ENCODE measurements around the gene IGFBP5.

The IGFBP5 gene

DNA sequence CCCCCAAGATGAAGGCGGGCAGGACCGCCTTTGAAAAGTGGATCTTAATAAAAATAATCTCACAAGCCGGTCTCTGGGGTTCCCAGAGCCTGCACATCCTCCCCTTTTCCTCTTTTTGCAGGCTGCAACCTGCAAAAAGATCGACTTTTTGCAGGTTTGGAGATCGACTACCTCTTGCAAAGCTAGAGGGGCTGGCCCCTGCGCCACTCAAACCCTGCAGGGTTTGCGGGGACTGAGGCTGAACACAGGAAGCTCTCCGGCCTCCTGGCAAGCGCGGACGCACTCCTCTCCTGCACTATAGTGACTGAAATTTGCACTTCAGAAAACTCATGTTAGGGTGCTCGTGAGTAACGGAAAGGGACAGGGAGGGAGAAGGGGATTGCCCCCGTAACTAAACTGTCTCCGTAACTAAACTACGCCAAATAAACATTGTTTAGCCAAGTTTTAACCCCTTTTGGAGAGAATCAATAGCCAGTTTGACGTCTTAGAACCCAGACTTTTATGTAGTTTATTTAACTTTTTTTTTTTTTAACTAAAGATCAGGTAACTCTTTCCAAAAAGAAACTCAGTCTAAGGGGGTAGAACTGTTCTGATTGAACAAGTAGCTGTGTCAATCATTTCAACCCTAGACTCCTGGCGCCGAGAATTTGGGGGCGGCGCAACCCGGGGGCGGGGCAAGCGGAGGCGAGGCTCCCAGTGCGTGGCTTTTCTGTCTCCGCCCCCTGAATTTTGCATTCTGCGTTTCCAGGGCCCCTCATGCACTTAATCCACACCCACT, 2.5 kb downstream of the IGFBP5 start:
- Histone ChIP-seq H3K27ac (peak overlapping the region in 15 of 21 experiments; percentile 7 to 75 (median 66)), H3K4me3 (peak overlapping the region; percentile 25 to 54 (median 32))

DNA sequence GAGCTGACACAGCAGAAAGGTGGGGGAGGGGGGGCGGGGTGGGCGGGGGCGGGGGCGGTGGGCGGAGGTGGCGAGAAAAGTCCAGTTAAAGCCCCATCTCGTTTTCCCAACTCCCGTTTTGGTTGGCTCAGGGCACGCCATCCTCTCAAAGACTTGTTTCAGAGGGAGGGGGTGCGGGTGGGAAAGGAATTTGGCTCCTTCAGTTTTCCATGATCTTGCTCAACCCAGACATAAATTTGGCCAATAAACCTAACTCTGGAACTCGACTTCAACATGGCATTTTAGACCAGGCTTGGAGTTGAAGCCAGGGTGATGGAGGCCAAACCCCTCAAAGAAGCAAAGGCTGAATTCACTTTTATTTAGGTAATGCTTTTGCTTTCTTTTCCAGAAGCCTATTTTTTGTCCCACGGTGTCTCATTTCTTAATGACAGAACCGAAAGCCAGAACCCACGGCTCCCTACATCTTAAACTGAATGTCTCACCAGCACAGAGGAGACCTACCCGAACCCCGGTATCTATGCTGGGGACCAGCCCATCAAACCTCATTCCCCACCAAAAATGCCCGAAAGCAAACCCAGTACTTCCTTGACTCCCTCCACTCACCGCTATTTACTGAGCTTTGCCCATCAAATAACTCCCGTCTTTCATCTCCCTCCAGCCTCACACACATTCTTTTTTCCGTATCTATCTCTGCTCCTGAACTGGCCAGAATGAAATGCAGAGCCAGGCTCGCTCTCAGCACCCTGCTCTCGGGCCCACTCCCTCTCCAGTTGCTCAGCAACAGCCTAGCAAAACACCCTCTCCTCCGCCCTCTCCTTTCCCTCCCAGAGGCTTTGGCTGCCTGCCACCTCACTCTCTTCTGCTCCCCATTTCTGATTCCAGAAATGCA, 4.3 kb downstream of the IGFBP5 start:
- H3K27ac ChIP-seq = peak overlapping the region in 19 of 21 experiments; percentile 22 to 82 (median 52)
- H3K4me3 ChIP-seq = peak overlapping the region in 5 of 7 experiments; percentile 1 to 54 (median 28)

DNA sequence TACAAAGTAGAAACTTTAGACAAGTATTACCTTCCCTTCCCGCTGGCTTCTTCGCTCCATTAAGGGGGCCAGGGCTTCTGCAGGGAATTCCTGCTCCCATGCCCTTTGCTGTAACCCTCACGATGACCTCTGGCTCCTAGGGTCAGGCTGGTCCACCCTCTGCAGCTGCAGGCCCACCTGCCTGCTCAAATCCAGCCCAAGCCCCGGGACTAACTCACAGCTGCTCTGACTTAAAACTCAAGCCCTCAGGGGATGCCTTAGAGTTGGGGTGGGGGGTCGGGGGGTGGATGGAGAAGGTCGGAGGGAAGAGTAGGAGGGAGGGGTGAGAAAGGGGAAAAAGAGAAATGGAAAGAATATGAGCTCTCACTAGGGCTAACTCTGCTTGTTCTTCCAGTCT, 4.9 kb downstream of the IGFBP5 start:
- Histone ChIP-seq H3K27ac (peak overlapping the region in 13 of 21 experiments; percentile 0 to 81 (median 45)), H3K4me3 (peak overlapping the region in 2 of 7 experiments; percentile 9 to 47)

DNA sequence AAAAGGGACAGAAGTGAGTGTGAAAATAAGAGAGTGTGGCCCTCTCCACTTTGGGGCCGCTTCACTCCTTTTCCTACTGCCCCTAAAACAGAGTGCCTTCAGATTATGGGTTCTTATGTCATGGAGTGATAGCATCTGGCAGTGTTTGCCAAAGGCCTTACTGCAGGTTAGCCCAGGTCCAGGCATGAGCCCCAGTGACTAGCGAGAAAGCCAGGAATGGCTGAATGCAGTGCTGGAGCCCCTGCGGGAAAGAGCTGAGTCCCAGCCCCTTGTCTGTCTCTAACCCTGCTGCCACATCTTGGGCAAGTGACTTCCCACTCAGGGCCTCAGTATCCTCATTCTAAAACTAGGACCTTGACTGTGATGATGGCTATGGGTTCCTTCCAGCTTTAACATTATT, 6.0 kb downstream of the IGFBP5 start:
- H3K4me3 ChIP-seq = no peak overlapping the region

DNA sequence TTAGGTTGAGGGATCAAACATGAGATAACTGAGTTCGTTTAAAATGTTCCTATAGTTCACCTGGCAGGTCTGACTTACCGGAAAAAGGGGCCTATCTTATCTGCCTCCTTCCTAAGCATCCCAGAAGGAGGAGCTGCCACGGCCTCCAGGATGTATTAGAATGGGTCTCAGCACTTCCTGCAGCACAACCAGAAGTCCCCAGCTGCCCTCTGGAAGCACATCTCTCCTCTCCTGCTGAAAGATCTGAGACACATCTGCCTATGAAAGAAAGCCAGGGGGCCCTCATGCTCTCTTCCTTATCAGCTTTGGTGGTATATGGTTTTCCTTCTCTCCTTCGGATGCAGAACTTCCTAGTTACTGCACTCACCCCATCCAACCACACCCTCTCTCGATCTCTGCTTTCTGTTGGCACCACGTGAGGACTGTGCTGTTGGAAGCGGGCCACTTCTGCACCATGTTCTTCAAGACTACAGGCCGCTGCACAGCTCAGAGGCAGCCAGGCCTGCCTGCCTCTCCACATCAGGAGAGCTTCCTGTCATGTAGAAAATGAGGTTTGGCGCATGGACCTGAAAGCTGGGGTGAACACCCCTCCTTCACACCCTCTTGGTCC, 6.5 kb downstream of the IGFBP5 start:
- H3K4me3 ChIP-seq = no peak overlapping the region
- H3K27ac ChIP-seq = peak overlapping the region in 7 of 21 experiments; percentile 1 to 67 (median 34)

More for the DNA sequence above, 6.0 kb downstream of the IGFBP5 start:
- peak overlapping the region in 9 of 21 experiments; percentile 1 to 81 (median 34) for H3K27ac ChIP-seq

DNA sequence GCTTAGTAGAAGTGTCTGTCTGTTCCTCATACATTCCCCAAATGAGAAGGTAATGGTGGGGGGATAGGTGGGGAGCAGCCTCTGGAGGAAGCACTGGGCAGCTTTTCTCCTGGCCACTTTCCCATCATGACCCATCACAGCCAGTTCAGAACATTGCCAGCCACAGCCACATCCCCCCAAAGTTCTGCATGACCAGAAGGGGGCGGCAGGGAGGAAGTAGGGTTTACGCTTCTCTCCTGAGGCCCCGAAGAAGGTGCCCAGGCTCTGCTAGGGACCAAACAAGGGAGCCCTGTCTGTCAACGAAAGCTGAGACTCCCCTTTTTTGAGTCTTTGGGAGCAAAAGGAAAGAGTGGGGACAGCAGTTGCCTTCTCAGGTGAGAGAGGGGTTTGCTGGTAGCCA, 7.7 kb downstream of the IGFBP5 start:
- H3K4me3 ChIP-seq = no peak overlapping the region
- peak overlapping the region in 1 of 21 experiments; percentile 58 for H3K27ac ChIP-seq

DNA sequence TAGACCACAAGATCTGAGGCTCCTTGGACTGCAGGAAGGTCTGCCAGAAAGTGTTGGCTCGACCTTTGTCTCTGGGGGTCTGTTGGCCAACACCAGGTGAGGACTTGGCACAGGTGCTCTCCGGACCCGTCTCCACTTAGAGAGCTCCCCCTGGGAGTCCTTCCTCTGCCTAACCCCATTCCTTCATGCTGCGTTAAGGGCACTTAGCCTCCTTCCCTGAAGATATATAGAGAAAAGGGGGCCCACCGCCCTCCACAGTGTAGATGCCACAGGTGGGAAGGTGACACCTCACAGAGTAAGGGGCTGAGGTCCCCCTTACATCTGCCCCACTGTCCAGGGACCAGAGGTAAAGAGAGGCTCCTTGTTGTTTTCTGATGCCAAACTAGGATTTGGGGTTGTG, 8.2 kb downstream of the IGFBP5 start:
- peak overlapping the region in 2 of 21 experiments; percentile 14 to 58 for H3K27ac ChIP-seq
- no peak overlapping the region for H3K4me3 ChIP-seq

DNA sequence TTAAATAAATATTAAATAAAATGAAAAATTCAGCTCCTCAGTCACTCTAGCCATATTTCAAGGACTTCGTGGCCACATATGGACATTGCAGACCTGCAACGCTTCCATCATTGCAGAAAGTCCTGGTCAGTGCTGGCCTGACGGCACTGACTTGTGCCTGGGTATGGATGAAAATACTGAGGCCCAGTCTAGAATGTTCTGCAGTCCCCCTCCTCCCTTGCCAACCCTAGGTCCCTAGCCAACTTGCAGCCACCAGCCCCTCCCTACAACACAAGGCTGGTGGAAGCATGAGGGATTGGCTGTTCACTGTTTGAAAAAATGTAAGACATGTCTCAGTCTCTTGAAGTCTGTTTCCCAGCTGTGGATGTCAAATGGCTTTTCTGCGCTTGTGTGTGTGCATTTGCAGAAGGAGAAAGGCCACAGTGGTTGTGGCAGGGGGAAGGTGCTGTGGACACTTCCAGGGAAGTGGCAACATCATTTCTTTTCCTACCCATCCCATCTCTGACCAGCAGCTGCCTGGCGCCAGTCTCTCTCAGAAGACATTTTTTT, 9.9 kb downstream of the IGFBP5 start:
- Histone ChIP-seq H3K27ac (no peak overlapping the region), H3K4me3 (no peak overlapping the region)

DNA sequence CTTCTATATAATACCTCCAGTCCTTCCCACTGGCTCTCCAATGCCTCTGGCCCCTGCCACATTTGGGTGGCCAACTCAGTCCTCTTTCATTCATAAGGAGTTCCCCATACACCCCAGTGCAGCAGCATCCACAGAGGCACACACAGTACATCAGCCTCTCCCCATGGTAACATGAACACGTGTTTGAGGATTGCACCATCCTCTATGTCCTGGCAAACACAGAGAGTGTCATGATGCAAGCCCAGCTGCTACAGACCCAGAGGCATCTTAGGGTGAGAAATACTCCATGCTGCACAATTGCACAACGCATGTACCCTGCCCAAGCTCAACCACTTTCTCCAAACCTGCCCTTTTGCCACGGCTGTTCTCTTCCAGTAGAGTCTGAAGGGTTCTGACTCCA, 11.5 kb downstream of the IGFBP5 start:
- no peak overlapping the region for H3K4me3 ChIP-seq
- peak overlapping the region in 7 of 21 experiments; percentile 14 to 56 (median 27) for H3K27ac ChIP-seq

DNA sequence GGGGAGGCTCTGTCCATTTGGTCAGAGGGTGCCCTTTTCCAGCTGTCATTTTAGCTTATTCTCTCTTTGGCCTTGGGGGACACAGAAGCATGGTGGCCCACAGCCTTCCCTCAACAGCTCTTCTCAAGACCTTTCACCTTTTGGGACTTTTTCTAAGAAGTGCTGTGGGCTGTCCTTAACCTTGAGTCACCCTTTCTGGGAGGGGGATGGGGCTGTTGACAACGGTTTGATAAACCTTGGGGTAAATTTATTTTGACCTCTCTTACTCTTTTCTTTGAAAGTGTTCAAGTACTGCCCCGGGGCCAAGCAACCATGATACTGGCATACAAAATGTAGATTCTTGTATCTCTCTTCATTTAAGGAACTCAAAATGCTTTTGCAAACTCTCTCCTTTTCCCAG, 13.7 kb downstream of the IGFBP5 start:
- Histone ChIP-seq H3K27ac (peak overlapping the region in 5 of 21 experiments; percentile 6 to 27 (median 9)), H3K4me3 (no peak overlapping the region)

DNA sequence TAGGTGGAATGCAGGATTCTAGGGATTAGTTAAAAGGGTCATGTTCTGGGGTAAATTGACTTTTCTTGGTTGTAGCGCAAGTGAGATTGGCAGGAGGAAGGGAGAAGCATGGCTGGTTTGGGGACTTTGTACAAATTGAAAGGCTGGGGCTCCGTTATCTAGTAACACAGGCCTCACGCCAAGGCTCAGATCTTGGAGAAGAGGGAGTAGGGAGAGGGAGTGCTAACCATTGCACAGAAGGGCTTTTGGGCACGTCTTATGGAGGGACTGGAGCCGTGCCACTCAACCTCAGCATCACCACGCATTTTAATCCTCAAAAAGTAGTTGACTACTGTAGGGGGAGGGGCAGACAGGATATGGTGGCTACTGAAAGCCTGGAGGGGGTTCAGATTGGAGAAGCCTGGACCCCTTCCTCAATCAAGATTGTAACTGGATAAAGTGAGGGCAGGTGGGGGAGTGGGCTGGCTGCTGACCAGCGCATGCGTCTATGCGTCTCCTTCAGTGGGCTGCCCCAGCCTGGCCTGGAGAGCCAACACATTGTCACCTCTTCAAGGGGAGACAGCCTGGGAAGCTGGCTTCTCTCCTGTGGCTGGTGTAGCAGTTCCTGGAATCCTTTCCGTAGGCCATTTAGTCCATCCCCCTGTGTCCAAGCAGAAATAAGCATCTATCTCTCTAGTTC, 14.3 kb downstream of the IGFBP5 start:
- peak overlapping the region in 4 of 21 experiments; percentile 6 to 27 (median 11) for H3K27ac ChIP-seq
- no peak overlapping the region for H3K4me3 ChIP-seq

DNA sequence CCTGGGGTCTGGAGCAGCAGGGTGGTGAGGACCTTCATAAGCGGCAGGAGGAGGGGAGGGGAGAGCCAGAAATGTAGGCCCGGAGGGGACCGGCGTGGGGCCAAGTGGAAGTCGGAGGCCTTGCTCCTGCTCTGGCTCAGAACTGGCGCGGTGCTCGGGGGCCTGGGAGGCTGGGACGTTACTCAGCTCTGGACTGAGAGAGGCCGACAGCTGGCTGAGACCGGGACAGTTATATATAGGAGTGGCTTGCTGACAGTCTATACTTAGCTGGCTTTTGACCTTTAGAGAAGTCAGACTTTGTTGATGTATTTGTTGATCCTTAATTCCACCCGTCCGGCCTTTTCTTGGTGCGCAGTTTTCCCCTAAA, 15.7 kb downstream of the IGFBP5 start:
- peak overlapping the region in 4 of 21 experiments; percentile 3 to 35 (median 12) for H3K27ac ChIP-seq
- no peak overlapping the region for H3K4me3 ChIP-seq

DNA sequence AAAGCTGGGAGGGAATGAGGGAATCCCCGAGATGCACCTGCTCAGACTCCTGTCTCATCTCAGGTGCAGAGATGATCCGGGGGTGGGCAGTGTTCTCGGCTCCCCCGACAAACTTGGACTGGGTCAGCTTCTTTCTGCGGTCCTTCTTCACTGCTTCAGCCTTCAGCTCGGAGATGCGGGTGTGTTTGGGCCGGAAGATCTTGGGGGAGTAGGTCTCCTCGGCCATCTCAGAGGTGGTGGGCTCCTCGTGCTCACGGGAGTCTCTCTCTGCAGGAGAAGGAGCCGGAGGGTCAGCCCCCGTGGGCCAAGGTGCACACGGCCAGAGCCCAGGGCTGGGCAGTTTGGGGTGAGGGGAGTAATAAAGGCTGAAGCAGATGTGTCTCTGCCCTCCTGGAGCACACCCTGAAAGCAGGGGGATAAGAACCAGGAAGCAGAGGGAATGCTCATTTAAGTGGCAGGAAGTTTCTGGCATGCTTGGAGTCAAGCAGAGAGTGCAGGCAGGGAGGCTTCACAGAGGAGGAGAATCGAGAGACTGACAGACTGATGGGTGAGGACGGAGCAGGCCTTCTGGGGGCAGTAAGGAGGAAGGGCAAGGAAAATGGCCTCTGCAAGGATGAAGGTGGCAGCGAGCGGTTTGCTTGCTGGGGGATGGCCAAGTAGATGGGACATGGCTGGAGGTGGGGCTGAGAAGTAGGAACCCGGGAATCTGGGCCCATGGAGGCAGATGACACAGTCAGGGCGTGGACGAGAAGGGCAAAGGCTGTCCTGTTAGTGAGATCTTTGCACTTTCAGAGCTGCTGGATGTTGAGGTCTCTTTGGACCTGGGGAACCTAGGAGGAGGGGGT, 16.3 kb downstream of the IGFBP5 start:
- Histone ChIP-seq H3K27ac (peak overlapping the region in 2 of 21 experiments; percentile 13 to 35), H3K4me3 (no peak overlapping the region)

DNA sequence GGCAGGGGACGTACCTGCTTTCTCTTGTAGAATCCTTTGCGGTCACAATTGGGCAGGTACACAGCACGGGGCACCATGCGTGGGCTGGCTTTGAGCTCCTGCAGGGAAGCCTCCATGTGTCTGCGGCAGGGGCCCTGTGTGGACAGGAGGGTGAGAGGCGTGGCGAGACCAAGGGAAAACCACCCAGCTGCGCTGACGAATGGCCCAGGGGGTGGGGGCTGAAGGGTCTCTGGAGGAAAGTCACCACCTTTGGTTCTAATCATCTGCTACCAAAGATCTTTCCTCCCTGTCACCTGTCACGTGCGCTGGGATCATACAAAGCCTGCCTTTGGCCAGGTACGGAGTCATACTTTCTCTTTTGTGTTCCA, 17.3 kb downstream of the IGFBP5 start:
- Histone ChIP-seq H3K27ac (no peak overlapping the region), H3K4me3 (no peak overlapping the region)

DNA sequence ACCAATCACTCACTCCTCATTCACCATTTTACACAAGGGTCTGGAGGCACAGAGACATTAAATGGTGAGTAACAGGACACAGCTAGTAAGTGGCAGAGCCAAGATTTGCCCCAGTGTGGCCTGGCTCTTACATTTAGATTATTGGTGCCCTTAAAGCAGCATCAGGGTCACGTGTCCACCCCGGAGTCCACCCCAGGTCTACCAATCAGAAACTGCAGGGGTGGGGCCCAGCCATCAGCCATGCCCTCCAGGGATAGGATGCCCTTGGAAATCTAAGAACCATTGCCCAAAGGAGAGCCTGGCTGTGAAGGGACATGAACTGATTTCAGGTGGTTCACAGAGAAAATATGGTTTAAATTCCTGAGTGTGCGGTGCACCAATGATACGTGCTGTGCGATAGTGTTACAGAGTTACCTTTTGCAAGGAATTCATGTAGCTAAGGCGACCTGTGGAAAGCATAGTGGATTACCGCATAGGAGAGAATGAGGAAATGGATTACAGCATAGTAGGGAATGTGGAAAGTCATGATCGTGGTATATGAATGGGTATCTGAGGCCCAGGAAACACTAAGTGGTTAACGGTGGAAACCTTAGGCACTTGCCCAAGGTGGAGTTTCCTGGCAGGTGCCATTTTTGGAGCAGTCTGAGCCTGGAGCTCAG, 17.8 kb downstream of the IGFBP5 start:
- Histone ChIP-seq H3K4me3 (no peak overlapping the region), H3K27ac (no peak overlapping the region)

DNA sequence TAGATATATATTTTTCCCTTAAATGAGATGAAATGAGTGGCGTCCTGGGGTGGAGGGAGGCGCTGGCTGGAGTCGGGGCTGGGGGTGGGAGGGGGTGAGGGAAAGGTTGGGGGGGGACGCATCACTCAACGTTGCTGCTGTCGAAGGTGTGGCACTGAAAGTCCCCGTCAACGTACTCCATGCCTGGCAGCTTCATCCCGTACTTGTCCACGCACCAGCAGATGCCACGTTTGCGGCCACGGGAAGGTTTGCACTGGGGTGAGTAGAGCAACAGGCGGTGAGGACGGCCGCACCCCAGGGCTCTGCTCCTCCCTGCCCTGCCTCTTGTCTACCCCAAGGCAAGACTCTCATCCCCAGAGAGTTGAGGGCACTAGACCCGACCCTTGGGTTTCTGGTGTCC, 18.7 kb downstream of the IGFBP5 start:
- Histone ChIP-seq H3K27ac (no peak overlapping the region), H3K4me3 (no peak overlapping the region)

DNA sequence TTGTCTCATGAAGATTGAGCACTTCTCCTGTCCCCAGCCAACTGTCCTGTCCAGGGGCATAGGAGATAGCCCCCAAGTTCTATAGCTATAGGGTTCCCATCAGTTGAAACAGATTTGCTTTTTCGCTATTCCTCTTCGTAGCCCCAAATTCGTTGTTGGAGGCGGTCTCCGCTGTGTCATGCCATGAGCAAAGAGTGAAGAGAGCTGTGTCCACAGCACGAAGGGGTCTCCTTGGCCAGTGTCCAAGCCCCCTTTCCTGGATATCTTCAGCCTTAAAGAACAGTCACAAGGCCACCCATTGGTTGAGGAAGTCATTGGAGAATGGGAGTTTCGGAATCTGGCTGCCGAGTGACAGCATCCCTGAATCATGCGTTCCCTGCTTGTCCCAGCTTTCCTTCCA, 21.0 kb downstream of the IGFBP5 start:
- Histone ChIP-seq H3K4me3 (no peak overlapping the region), H3K27ac (no peak overlapping the region)

DNA sequence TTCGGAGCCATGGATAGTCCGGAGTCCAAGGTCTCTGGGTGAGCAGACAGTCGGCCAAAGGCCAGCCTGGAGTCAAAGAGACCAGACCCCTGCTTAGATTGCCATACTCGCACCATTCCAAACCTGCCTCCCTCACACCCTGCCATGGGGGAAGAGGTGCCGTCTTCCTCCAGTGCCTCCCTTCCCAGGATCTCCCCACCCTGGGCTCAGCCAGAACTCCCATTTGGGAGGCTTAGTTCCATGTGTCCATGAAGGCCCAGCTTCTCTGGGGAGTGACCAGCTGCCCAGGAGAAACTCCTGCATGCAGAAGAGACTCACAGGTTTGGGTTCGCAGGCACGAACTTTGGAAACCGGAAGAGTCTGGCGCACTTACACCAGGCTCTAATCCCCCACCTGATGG, 21.7 kb downstream of the IGFBP5 start:
- no peak overlapping the region for H3K4me3 ChIP-seq
- no peak overlapping the region for H3K27ac ChIP-seq
